B cell (primary cell): ENCODE data around the gene PES1. TPM values are rescaled to one million over a fixed set of nuclear protein-coding genes. Genes with fewer than 3 reads are reported as not detected.

Source experiments
- ATAC-seq: fragments of 200-7000 bp; cut with Tn5 transposase; one replicate; pipeline ENCODE4 v1.10.0; 2021; ENCODE audit warnings: low read depth, mild to moderate bottlenecking, moderate number of reproducible peaks, moderate library complexity
- CTCF ChIA-PET: fragments of 350-600 bp; sonication (Branson Sonifier 250); formaldehyde crosslinking; loops from one replicate; lab custom pipeline; 2021; ENCODE audit warnings: antibody characterized with exemption, inconsistent platforms; lab: Charles Lee
- POLR2A ChIA-PET: fragments of 350-600 bp; sonication (Branson Sonifier 250); formaldehyde crosslinking; loops from one replicate; lab custom pipeline; 2021; ENCODE audit warnings: antibody characterized with exemption; lab: Charles Lee
- DNase-seq: peaks from one replicate; pipeline ENCODE4 v3.0.0; 2013
- H2AFZ ChIP-seq: 2 replicates; pipeline ENCODE4 v1.6.1; 2012; ENCODE audit warnings: mild to moderate bottlenecking, low read depth, low read length; ENCODE audit not compliant: insufficient read depth, poor library complexity, severe bottlenecking
- H3K27ac ChIP-seq, 2 donors: 1 replicate in 1 of 2; 2 replicates in 1 of 2; pipeline ENCODE4 v1.5.1; 2012 to 2013; ENCODE audit warnings: low read length in 2 of 2, mild to moderate bottlenecking in 2 of 2, moderate library complexity in 1 of 2
- H3K27me3 ChIP-seq, 4 experiments: fragments of 200-600 bp in 1 of 4; sonication (generic) in 1 of 4; replicated peaks in 1 of 4; 1 replicate in 2 of 4; 2 replicates in 2 of 4; pipeline versions ENCODE4 v1.6.1 to v1.7.0; 2013 to 2016; ENCODE audit warnings: low read length in 3 of 4, mild to moderate bottlenecking in 2 of 4, mixed read lengths in 1 of 4, moderate library complexity in 1 of 4; ENCODE audit not compliant: insufficient read depth in 4 of 4, control insufficient read depth in 3 of 4; ENCODE audit errors: control extremely low read depth in 1 of 4
- H3K36me3 ChIP-seq, 2 experiments: replicated peaks in 1 of 2; 1 replicate in 1 of 2; 2 replicates in 1 of 2; pipeline versions ENCODE4 v1.6.1 to v1.7.1; 2013; ENCODE audit warnings: low read length in 1 of 2; ENCODE audit not compliant: insufficient read depth in 2 of 2, control insufficient read depth in 1 of 2; ENCODE audit errors: control extremely low read depth in 1 of 2, extremely low read depth in 1 of 2
- H3K4me1 ChIP-seq, 2 donors: fragments of 200-600 bp in 1 of 2; sonication (generic) in 1 of 2; 1 replicate in 1 of 2; 2 replicates in 1 of 2; pipeline versions ENCODE4 v1.5.1 to v1.6.1; 2013 to 2017; ENCODE audit warnings: low read length in 2 of 2; ENCODE audit not compliant: control insufficient read depth in 2 of 2, insufficient read depth in 2 of 2
- H3K4me2 ChIP-seq: replicated peaks from 2 replicates; pipeline ENCODE3; 2012; ENCODE audit warnings: mild to moderate bottlenecking, low read depth, low read length; ENCODE audit not compliant: poor library complexity, severe bottlenecking
- H3K4me3 ChIP-seq, 5 experiments: fragments of 200-600 bp in 1 of 5; sonication (generic) in 1 of 5; 1 replicate in 3 of 5; 2 replicates in 2 of 5; pipeline versions ENCODE4 v1.5.1 to v1.7.0; 2011 to 2016; ENCODE audit warnings: low read length in 4 of 5, mild to moderate bottlenecking in 4 of 5, low read depth in 2 of 5, control low read depth in 1 of 5, moderate library complexity in 1 of 5; ENCODE audit not compliant: insufficient read depth in 1 of 5; ENCODE audit errors: control extremely low read depth in 1 of 5, extremely low read depth in 1 of 5
- H3K79me2 ChIP-seq: fragments of 200-600 bp; sonication (generic); one replicate; pipeline ENCODE4 v1.6.0; 2016; ENCODE audit warnings: low read length; ENCODE audit not compliant: control insufficient read depth, insufficient read depth
- H3K9ac ChIP-seq: fragments of 200-600 bp; sonication (generic); 2 replicates; pipeline ENCODE4 v1.6.1; 2017; ENCODE audit warnings: mild to moderate bottlenecking, low read length, moderate library complexity
- H3K9me3 ChIP-seq, 3 donors: one replicate each; pipeline versions ENCODE4 v1.6.1 to v1.7.1; 2013; ENCODE audit warnings: low read length in 2 of 3; ENCODE audit not compliant: control insufficient read depth in 2 of 3, insufficient read depth in 1 of 3; ENCODE audit errors: control extremely low read depth in 1 of 3
- H4K20me1 ChIP-seq: 2 replicates; pipeline ENCODE4 v1.6.0; 2012; ENCODE audit warnings: mild to moderate bottlenecking, low read length; ENCODE audit not compliant: insufficient read depth, control insufficient read depth, poor library complexity, severe bottlenecking
- H3K27ac Mint-ChIP-seq: one replicate; pipeline ENCODE4 v1.8.0; 2021; ENCODE audit warnings: mixed read lengths
- H3K27me3 Mint-ChIP-seq: one replicate; pipeline ENCODE4 v1.8.0; 2021; ENCODE audit warnings: mixed read lengths
- H3K4me1 Mint-ChIP-seq: one replicate; pipeline ENCODE4 v1.8.0; 2021; ENCODE audit warnings: mixed read lengths
- H3K4me3 Mint-ChIP-seq: one replicate; pipeline ENCODE4 v1.8.0; 2021; ENCODE audit warnings: mixed read lengths
- H3K9me3 Mint-ChIP-seq: one replicate; pipeline ENCODE4 v1.8.0; 2022; ENCODE audit warnings: mixed read lengths; ENCODE audit not compliant: insufficient read depth
- CTCF ChIP-seq: fragments of 200-600 bp; IDR thresholded peaks from one replicate; pipeline ENCODE4 v1.8.0; 2022; ENCODE audit warnings: antibody characterized with exemption, mild to moderate bottlenecking
- EZH2 ChIP-seq: IDR thresholded peaks from 2 replicates; pipeline ENCODE4 v1.6.1; 2012; ENCODE audit warnings: borderline replicate concordance, low read depth, mild to moderate bottlenecking, moderate library complexity, low read length; ENCODE audit not compliant: insufficient read depth, poor library complexity, severe bottlenecking
- WGBS: methylation state at CpG from one replicate; pipeline ENCODE4 v1.1.5; 2013; ENCODE audit warnings: missing lambda C conversion rate; ENCODE audit not compliant: insufficient coverage; 5-methylcytosine and 5-hydroxymethylcytosine counted together
- intact Hi-C: fragments of 100-400 bp; cut with micrococcal nuclease; formaldehyde crosslinking; loops from one replicate; pipeline ENCODE4 v1.10.0; 2022
- polyA plus RNA-seq: library from polyadenylated mRNA; depleted of rRNA; stranded (reverse); fragments of >200 nt; gene quantifications from 2 replicates; pipeline ENCODE4 v1.2.3, GENCODE V29; 2012
- total RNA-seq, 2 donors: library from RNA; stranded (reverse); fragments of 120-200 nt in 1 of 2; gene quantifications; 1 replicate in 1 of 2; 2 replicates in 1 of 2; pipeline versions ENCODE4 v1.2.3 to v1.2.4, GENCODE V29; 2013 to 2022

PES1 gene
- total and polyA plus RNA-seq, 2 donors (not counting 1 experiment from before 2014, with no cell fraction given): 38.1 to 75.2 TPM

- H3K9me3 ChIP-seq: peaks cover 0 to 3% (median 0%) of the 10 kb centered on the region in 3 donors
- Mint-ChIP-seq H3K9me3 (no peaks in the 10 kb centered on the region), H3K4me3 (no peak overlapping the region), H3K27ac (no peak overlapping the region), H3K4me1 (peaks cover 3% of the 10 kb centered on the region), H3K27me3 (peaks cover 30% of the 10 kb centered on the region)
- peaks cover 0 to 19% (median 3%) of the 10 kb centered on the region in 4 experiments for H3K27me3 ChIP-seq
- H3K36me3 ChIP-seq: no peaks in the 10 kb centered on the region
- H3K4me3 ChIP-seq: no peak overlapping the region
- WGBS: 95% methylated on average over 4 of the region's 4 CpGs
- H2AFZ ChIP-seq: no peak overlapping the region
- no peaks in the 10 kb centered on the region for H3K4me1 ChIP-seq
- no peaks in the 10 kb centered on the region for H3K79me2 ChIP-seq
- intact Hi-C loops: no loop called here
- H3K4me2 ChIP-seq: no peak overlapping the region
- no peak overlapping the region for H3K9ac ChIP-seq
- POLR2A ChIA-PET: no interaction called here
- H3K27ac ChIP-seq: no peak overlapping the region
- ATAC-seq: no peak
- CTCF ChIA-PET: no interaction called here
- TF ChIP-seq CTCF (no peak), EZH2 (no peak)
- DNase-seq: no peak
- H4K20me1 ChIP-seq: no peaks in the 10 kb centered on the region
Measured at GRCh38 chr22:30547188-30547587, 44.5 kb downstream of the PES1 start.

GRCh38 chr22:30546616-30547015 lies 45.1 kb downstream of the PES1 start, which contains the start of gene SEC14L6:
SEC14L6 (minus strand) TSS chr22:30546741; CDS start chr22:30546682, 59 bp downstream.
- Mint-ChIP-seq H3K27me3 (peaks cover 33% of the 10 kb centered on the region), H3K4me1 (peaks cover 5% of the 10 kb centered on the region), H3K9me3 (no peaks in the 10 kb centered on the region), H3K4me3 (no peak within 1 kb of the TSS), H3K27ac (no peak within 1 kb of the TSS)
- no peaks in the 10 kb centered on the region for H3K36me3 ChIP-seq
- TF ChIP-seq CTCF (no peak), EZH2 (no peak)
- H3K4me2 ChIP-seq: no peak within 1 kb of the TSS
- no peaks in the 10 kb centered on the region for H4K20me1 ChIP-seq
- H3K4me3 ChIP-seq: no peak within 1 kb of the TSS
- H2AFZ ChIP-seq: no peak within 1 kb of the TSS
- peaks cover 0 to 25% (median 4%) of the 10 kb centered on the region in 4 experiments for H3K27me3 ChIP-seq
- peaks cover 0 to 3% (median 0%) of the 10 kb centered on the region in 3 donors for H3K9me3 ChIP-seq
- DNase-seq: no peak
- no peak for ATAC-seq
- H3K4me1 ChIP-seq: no peaks in the 10 kb centered on the region
- POLR2A ChIA-PET: no interaction called here
- no peaks in the 10 kb centered on the region for H3K79me2 ChIP-seq
- H3K9ac ChIP-seq: no peak within 1 kb of the TSS
- intact Hi-C loops: no loop called here
- no peak within 1 kb of the TSS for H3K27ac ChIP-seq
- CTCF ChIA-PET: no interaction called here
- WGBS: 97% methylated on average over 7 of the region's 7 CpGs
